Stomach (tissue), 4 donors: ENCODE measurements around the gene CPNE1.

Source experiments
- CTCF ChIP-seq, 7 experiments: fragments of 450-650 bp in 4 of 7; fragments of 200-600 bp in 3 of 7; sonication (generic) in 3 of 7; IDR thresholded peaks; one replicate each; pipeline ENCODE4 v1.5.1; 2016 to 2019; ENCODE audit warnings: antibody characterized with exemption in 7 of 7, control low read depth in 2 of 7, mild to moderate bottlenecking in 1 of 7
- POLR2A ChIP-seq, 4 donors: fragments of 450-650 bp; IDR thresholded peaks; one replicate each; pipeline ENCODE4 v1.6.1; 2016; ENCODE audit warnings: antibody characterized with exemption in 4 of 4, control low read depth in 2 of 4, mild to moderate bottlenecking in 1 of 4, moderate library complexity in 1 of 4

GRCh38 chr20:35600993-35601973, 63.4 kb downstream of the CPNE1 start:
- no peak for TF ChIP-seq POLR2A (IDR thresholded peaks at IDR 0.05)
- peak in 5 of 7 experiments; percentile 11 to 57 (median 35) for TF ChIP-seq CTCF (IDR thresholded peaks at IDR 0.05)
